A549 (cell line): Measurements from ENCODE around the gene ADORA1. TPM values are rescaled to one million over a fixed set of nuclear protein-coding genes. Genes with fewer than 3 reads are reported as not detected.

Source experiments
- ATAC-seq, 2 experiments: fragments of 200-7000 bp in 1 of 2; fragments of >200 bp in 1 of 2; cut with Nextera tagmentation in 1 of 2; cut with Tn5 transposase in 1 of 2; 3 replicates each; pipeline versions ENCODE4 v1.8.0 to v1.9.1; 2018 to 2020; ENCODE audit warnings: mild to moderate bottlenecking in 1 of 2, moderate library complexity in 1 of 2
- CTCF ChIA-PET: fragments of 300-600 bp; sonication (Branson Sonifier 250); formaldehyde crosslinking; extraction: SDS; loops from one replicate; lab custom pipeline; 2021; ENCODE audit warnings: antibody characterized with exemption, inconsistent platforms; lab: Yijun Ruan, JAX
- POLR2A ChIA-PET: fragments of 350-600 bp; formaldehyde crosslinking; extraction: SDS; loops from one replicate; lab custom pipeline; 2021; ENCODE audit warnings: antibody characterized with exemption, inconsistent platforms; lab: Yijun Ruan, JAX
- DNase-seq, 2 experiments: peaks; one replicate each; pipeline versions ENCODE4 v3.0.0 to v3.0.0-alpha.2; 2011 to 2016; ENCODE audit warnings: low read depth in 1 of 2, low spot score in 1 of 2
- FAIRE-seq: peaks from 2 replicates; lab custom pipeline; 2011; peaks lifted over from hg19 to GRCh38; lab: Jason Lieb, UNC
- H3K27ac ChIP-seq, 2 experiments: fragments of >200 bp; sonication (Bioruptor Twin); formaldehyde crosslinking; 3 replicates each; pipeline ENCODE4 v1.5.1; 2016 to 2017
- H3K4me1 ChIP-seq: fragments of >200 bp; sonication (Bioruptor Twin); formaldehyde crosslinking; 3 replicates; pipeline ENCODE4 v1.6.1; 2016
- H3K4me2 ChIP-seq: fragments of >200 bp; sonication (Bioruptor Twin); formaldehyde crosslinking; 3 replicates; pipeline ENCODE4 v1.6.1; 2016
- H3K4me3 ChIP-seq: fragments of >200 bp; sonication (Bioruptor Twin); formaldehyde crosslinking; 3 replicates; pipeline ENCODE4 v1.5.1; 2016
- H3K9me3 ChIP-seq: fragments of >200 bp; sonication (Bioruptor Twin); formaldehyde crosslinking; 3 replicates; pipeline ENCODE4 v1.6.1; 2016
- BCL3 ChIP-seq: fragments of >200 bp; sonication (Bioruptor Twin); formaldehyde crosslinking; IDR thresholded peaks from 3 replicates; pipeline ENCODE4 v1.6.1; 2016
- CBX8 ChIP-seq: fragments of 200-600 bp; sonication (generic); IDR thresholded peaks from 2 replicates; pipeline ENCODE4 v1.6.1; 2016
- CEBPB ChIP-seq, 2 experiments: fragments of >200 bp in 1 of 2; sonication (Bioruptor Twin) in 1 of 2; formaldehyde crosslinking in 1 of 2; IDR thresholded peaks; 2 replicates each; pipeline ENCODE4 v1.6.1; 2012 to 2016
- EHF ChIP-seq: fragments of 250-450 bp; sonication (Bioruptor Pico); IDR thresholded peaks from 2 replicates; pipeline ENCODE4 v1.5.0; 2020; ENCODE audit warnings: mild to moderate bottlenecking
- ELK1 ChIP-seq: fragments of 150-350 bp; IDR thresholded peaks from 2 replicates; pipeline ENCODE4 v1.6.1; 2014; ENCODE audit warnings: low read depth, mild to moderate bottlenecking, low read length
- EP300 ChIP-seq, 2 experiments: fragments of >200 bp; sonication (Bioruptor Twin); formaldehyde crosslinking; IDR thresholded peaks; 2 replicates in 1 of 2; 3 replicates in 1 of 2; pipeline ENCODE4 v1.6.1; 2016 to 2017
- GATA3 ChIP-seq: IDR thresholded peaks from 2 replicates; pipeline ENCODE4 v1.6.1; 2012; ENCODE audit warnings: borderline replicate concordance
- HDAC2 ChIP-seq: fragments of 200-600 bp; sonication (generic); IDR thresholded peaks from 2 replicates; pipeline ENCODE4 v1.6.1; 2016
- HES2 ChIP-seq: fragments of >200 bp; sonication (Bioruptor Twin); formaldehyde crosslinking; IDR thresholded peaks from 2 replicates; pipeline ENCODE4 v1.6.1; 2016
- HOXB13 ChIP-seq: fragments of 250-450 bp; sonication (Bioruptor Pico); IDR thresholded peaks from 2 replicates; pipeline ENCODE4 v1.5.0; 2020; ENCODE audit warnings: low read depth, mild to moderate bottlenecking, moderate library complexity
- HOXB5 ChIP-seq: fragments of 250-450 bp; sonication (Bioruptor Pico); IDR thresholded peaks from 2 replicates; pipeline ENCODE4 v1.5.0; 2020; ENCODE audit warnings: mild to moderate bottlenecking, moderate library complexity
- JUN ChIP-seq, 2 experiments: fragments of >200 bp; sonication (Bioruptor Twin); formaldehyde crosslinking; IDR thresholded peaks; 2 replicates in 1 of 2; 3 replicates in 1 of 2; pipeline ENCODE4 v1.6.1; 2016 to 2017
- JUNB ChIP-seq: fragments of >200 bp; sonication (Bioruptor Twin); formaldehyde crosslinking; IDR thresholded peaks from 2 replicates; pipeline ENCODE4 v1.6.1; 2016
- KDM1A ChIP-seq: fragments of 200-600 bp; sonication (generic); IDR thresholded peaks from 2 replicates; pipeline ENCODE4 v1.6.1; 2016; ENCODE audit warnings: low read depth, mild to moderate bottlenecking
- KDM5A ChIP-seq: fragments of 200-600 bp; sonication (generic); IDR thresholded peaks from 2 replicates; pipeline ENCODE4 v1.6.1; 2016; ENCODE audit warnings: antibody characterized with exemption, mild to moderate bottlenecking
- MAFK ChIP-seq: fragments of 450-650 bp; IDR thresholded peaks from 2 replicates; pipeline ENCODE4 v1.6.1; 2014; ENCODE audit not compliant: partially characterized antibody
- NFE2L2 ChIP-seq: fragments of 150-350 bp; conservative IDR thresholded peaks from 2 replicates; pipeline ENCODE4 v1.6.1; 2014; ENCODE audit warnings: low read length
- NR3C1 ChIP-seq: fragments of >200 bp; sonication (Bioruptor Twin); formaldehyde crosslinking; IDR thresholded peaks from 3 replicates; pipeline ENCODE4 v1.6.1; 2017
- POLR2A ChIP-seq: IDR thresholded peaks from 2 replicates; pipeline ENCODE4 v1.6.1; 2012; ENCODE audit warnings: mild to moderate bottlenecking, low read length
- RARB ChIP-seq: fragments of 250-450 bp; sonication (Bioruptor Pico); IDR thresholded peaks from 2 replicates; pipeline ENCODE4 v1.8.0; 2021; ENCODE audit warnings: mild to moderate bottlenecking, moderate library complexity
- REST ChIP-seq: fragments of 200-600 bp; sonication (generic); IDR thresholded peaks from 2 replicates; pipeline ENCODE4 v1.6.1; 2016; ENCODE audit warnings: antibody characterized with exemption, mild to moderate bottlenecking, moderate library complexity
- RNF2 ChIP-seq: fragments of 200-600 bp; sonication (generic); IDR thresholded peaks from 2 replicates; pipeline ENCODE4 v1.6.1; 2016; ENCODE audit warnings: low read depth, mild to moderate bottlenecking, antibody characterized with exemption, moderate library complexity, borderline replicate concordance
- TFCP2L1 ChIP-seq: fragments of 250-450 bp; sonication (Bioruptor Pico); IDR thresholded peaks from 2 replicates; pipeline ENCODE4 v1.5.0; 2021; ENCODE audit warnings: mild to moderate bottlenecking
- ZFP36 ChIP-seq: fragments of 450-650 bp; IDR thresholded peaks from 2 replicates; pipeline ENCODE4 v1.6.1; 2014; ENCODE audit warnings: borderline replicate concordance; ENCODE audit not compliant: partially characterized antibody
- ZSCAN20 ChIP-seq: fragments of 250-450 bp; sonication (Bioruptor Pico); IDR thresholded peaks from 2 replicates; pipeline ENCODE4 v1.8.0; 2022; ENCODE audit warnings: mild to moderate bottlenecking, moderate library complexity
- WGBS: methylation state at CpG from one replicate; pipeline ENCODE4 v1.1.6; 2017; ENCODE audit errors: missing lambda C conversion rate; 5-methylcytosine and 5-hydroxymethylcytosine counted together
- polyA plus RNA-seq, 4 experiments: library from polyadenylated mRNA; depleted of rRNA in 3 of 4; stranded (reverse); fragments of >200 nt; fragmentation: RNase III in 1 of 4; extraction: RNeasy Plus Mini Kit Qiagen cat#74134 plus additional on column Dnase treatment in 1 of 4; gene quantifications; 2 replicates in 3 of 4; 3 replicates in 1 of 4; pipeline ENCODE4 v1.2.3, GENCODE V29; 2011 to 2017

ADORA1 gene
- polyA plus RNA-seq, 2 of the 4 experiments (the other 2 are of a cell fraction) = 0.48 to 2.4 TPM

GRCh38 chr1:203104789-203105390, 22.6 kb upstream of the ADORA1 start:
- Histone ChIP-seq H3K9me3 (peaks cover 13% of the 10 kb centered on the region; the same call in 1 of the 3 replicates), H3K4me3 (no peak overlapping the region), H3K4me2 (no peak overlapping the region), H3K4me1 (no peaks in the 10 kb centered on the region), H3K27ac (no peak overlapping the region)
- no peak for ATAC-seq
- no peak for TF ChIP-seq ELK1
- peak; percentile 73 for TF ChIP-seq NFE2L2
- no peak for TF ChIP-seq ZFP36
- TF ChIP-seq ZSCAN20 (CRISPR knock-in tag) = no peak
- no peak for TF ChIP-seq HOXB13 (CRISPR knock-in tag)
- peak; percentile 68 for TF ChIP-seq MAFK
- no peak for TF ChIP-seq RNF2
- no peak for FAIRE-seq
- no peak for DNase-seq
- ChIA-PET CTCF (no interaction called here), POLR2A (no interaction called here)

GRCh38 chr1:203112475-203112874, 15.1 kb upstream of the ADORA1 start:
- DNase-seq = no peak
- no peak overlapping the region for H3K4me3 ChIP-seq
- H3K9me3 ChIP-seq = no peaks in the 10 kb centered on the region; the same call in 2 of the 3 replicates
- 5% methylated on average over 2 of the region's 2 CpGs for WGBS
- H3K27ac ChIP-seq = no peak overlapping the region
- FAIRE-seq = no peak
- ChIA-PET POLR2A (no interaction called here), CTCF (interaction anchor here (0.7 to 10.1 kb wide), 10 partner anchors 9 to 160 kb away, joined by 3 to 292 read pairs (median 6); no protein-coding TSS in a partner anchor)
- no peak overlapping the region for H3K4me2 ChIP-seq
- no peaks in the 10 kb centered on the region for H3K4me1 ChIP-seq
- TF ChIP-seq GATA3 = no peak
- no peak for TF ChIP-seq EP300 (IDR thresholded peaks at IDR 0.05)
- TF ChIP-seq KDM1A = no peak
- TF ChIP-seq POLR2A = no peak
- no peak for TF ChIP-seq HDAC2
- no peak for TF ChIP-seq HOXB5 (CRISPR knock-in tag)
- no peak for TF ChIP-seq KDM5A
- no peak for TF ChIP-seq REST
- TF ChIP-seq HES2 = no peak
- TF ChIP-seq JUN (IDR thresholded peaks at IDR 0.05) = no peak
- no peak for TF ChIP-seq JUNB
- no peak for TF ChIP-seq CEBPB (IDR thresholded peaks at IDR 0.05)
- no peak for TF ChIP-seq RARB
- no peak for TF ChIP-seq CBX8
- TF ChIP-seq NFE2L2 = no peak
- no peak for TF ChIP-seq BCL3
- no peak for TF ChIP-seq TFCP2L1 (CRISPR knock-in tag)
- no peak for TF ChIP-seq EHF (CRISPR knock-in tag)
- no peak for TF ChIP-seq NR3C1
- ATAC-seq = no peak
